Activated CD8-positive, alpha-beta T cell treated with anti-CD3 and anti-CD28 coated beads, Interleukin-2, amount 10 ng/mL, durations not matched to agents 7 days and 5 days (primary cell): ENCODE data around the gene HIP1R. TPM values are rescaled to one million over a fixed set of nuclear protein-coding genes. Genes with fewer than 3 reads are reported as not detected.
A peak's percentile ranks its signal among the peaks of the same experiment; 100 is the strongest.
"Not testable (repeated sequence)": the region's sequence is repeated elsewhere in the genome, so short reads cannot be mapped to it uniquely, and the experiment has no call there.

Experiments used
- ATAC-seq: fragments of 150-1000 bp; cut with Tn5 transposase; one replicate; pipeline ENCODE4 v1.10.0; 2021; ENCODE audit warnings: moderate library complexity
- CTCF ChIA-PET: fragments of 350-600 bp; sonication (Branson Sonifier 250); formaldehyde crosslinking; loops from one replicate; lab custom pipeline; 2021; ENCODE audit warnings: antibody characterized with exemption; lab: Charles Lee
- POLR2A ChIA-PET: fragments of 350-600 bp; sonication (Branson Sonifier 250); formaldehyde crosslinking; loops from one replicate; lab custom pipeline; 2021; ENCODE audit warnings: antibody characterized with exemption; lab: Charles Lee
- DNase-seq: peaks from one replicate; pipeline ENCODE4 v3.0.0-alpha.2; 2020
- H3K27ac Mint-ChIP-seq: one replicate; pipeline ENCODE4 v1.8.0; 2021; ENCODE audit warnings: mild to moderate bottlenecking, mixed read lengths
- H3K27me3 Mint-ChIP-seq: one replicate; pipeline ENCODE4 v1.8.0; 2021; ENCODE audit warnings: low read depth, mixed read lengths
- H3K36me3 Mint-ChIP-seq: one replicate; pipeline ENCODE4 v1.8.0; 2021; ENCODE audit warnings: low read depth, mixed read lengths
- H3K4me1 Mint-ChIP-seq: one replicate; pipeline ENCODE4 v1.8.0; 2021; ENCODE audit warnings: low read depth, mixed read lengths
- H3K4me3 Mint-ChIP-seq: one replicate; pipeline ENCODE4 v1.8.0; 2021; ENCODE audit warnings: mild to moderate bottlenecking, mixed read lengths
- H3K9me3 Mint-ChIP-seq: one replicate; pipeline ENCODE4 v1.8.0; 2022; ENCODE audit warnings: mixed read lengths; ENCODE audit not compliant: insufficient read depth
- total RNA-seq, 2 experiments: library from RNA; stranded (reverse); gene quantifications; one replicate each; pipeline ENCODE4 v1.2.3, GENCODE V29; 2021

HIP1R gene
- 10 to 100 TPM; 36.2 to 37.4 TPM for total RNA-seq

- ATAC-seq (peak; percentile 61), DNase-seq (peak; percentile 63)
- H3K4me3 Mint-ChIP-seq = peak within 1 kb of the TSS; percentile 95
- peaks cover 3% of the 10 kb centered on the region for H3K36me3 Mint-ChIP-seq
- peak within 1 kb of the TSS; percentile 93 for H3K27ac Mint-ChIP-seq
- no peaks in the 10 kb centered on the region for H3K9me3 Mint-ChIP-seq
- peaks cover 32% of the 10 kb centered on the region for H3K4me1 Mint-ChIP-seq
- CTCF ChIA-PET = interaction anchor here (0.7 to 3.5 kb wide), 8 partner anchors 16 to 401 kb away, joined by 3 to 25 read pairs (median 4); no protein-coding TSS in a partner anchor
- peaks cover 11% of the 10 kb centered on the region for H3K27me3 Mint-ChIP-seq
- POLR2A ChIA-PET = interaction anchor here (0.6 to 1.9 kb wide), 3 partner anchors 13 to 140 kb away, joined by 3 to 7 read pairs (median 3); partner anchors contain the start of gene OGFOD2
Measured at GRCh38 chr12:122834921-122835749, at the start of gene HIP1R. Gene HIP1R (plus strand): TSS chr12:122835457. CDS start chr12:122835551, 94 bp downstream.

- ChIA-PET POLR2A (no interaction called here), CTCF (no interaction called here)
- Mint-ChIP-seq H3K4me3 (no peak overlapping the region), H3K4me1 (no peaks in the 10 kb centered on the region), H3K9me3 (no peaks in the 10 kb centered on the region), H3K27ac (no peak overlapping the region), H3K36me3 (no peaks in the 10 kb centered on the region), H3K27me3 (no peaks in the 10 kb centered on the region)
- ATAC-seq = no peak
- no peak for DNase-seq
Measured at GRCh38 chr12:122785503-122785902, 49.8 kb upstream of the HIP1R start.

DNA sequence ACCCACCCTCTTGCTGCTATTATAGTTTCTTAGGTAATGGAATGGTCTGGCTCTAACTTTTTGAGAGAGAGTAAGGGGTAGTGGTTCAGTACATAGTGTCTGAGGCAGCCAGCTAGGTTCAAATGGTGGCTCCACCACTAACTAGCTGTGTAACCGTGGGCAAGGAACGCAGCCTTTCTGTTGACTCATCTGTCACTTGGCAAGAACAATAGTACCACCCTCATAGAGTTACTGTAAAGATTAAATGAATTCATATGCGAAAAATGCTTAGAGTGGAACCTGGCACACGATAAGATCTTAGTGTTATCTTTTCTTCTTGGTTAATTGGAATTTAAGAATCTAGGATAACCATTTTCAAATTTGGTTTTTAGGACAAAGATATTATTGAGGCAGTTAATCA is 46.9 kb upstream of the HIP1R start:
- no peak overlapping the region for H3K4me3 Mint-ChIP-seq

DNA sequence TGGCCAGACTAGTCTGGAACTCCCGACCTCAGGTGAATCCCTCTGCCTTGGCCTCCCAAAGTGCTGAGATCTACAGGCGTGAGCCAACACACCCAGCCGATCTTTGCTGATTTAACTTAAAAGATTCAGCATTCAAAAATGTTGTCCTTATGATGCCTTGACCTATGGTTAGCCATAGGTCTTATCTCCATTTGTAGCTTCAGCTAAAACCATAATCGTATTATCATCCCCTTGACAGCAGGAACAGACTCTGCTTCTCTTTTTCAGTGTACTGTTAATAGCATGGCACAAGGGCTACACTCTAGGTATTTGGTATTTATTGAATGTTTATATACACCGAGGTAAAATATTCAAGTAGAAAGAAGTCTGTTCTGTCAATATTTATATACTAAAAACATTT is 45.6 kb upstream of the HIP1R start:
- no peak for DNase-seq
- POLR2A ChIA-PET = no interaction called here
- no peaks in the 10 kb centered on the region for H3K9me3 Mint-ChIP-seq

More for the DNA sequence above, 46.9 kb upstream of the HIP1R start:
- POLR2A ChIA-PET = no interaction called here
- ATAC-seq (no peak), DNase-seq (no peak)
- Mint-ChIP-seq H3K36me3 (no peaks in the 10 kb centered on the region), H3K27ac (no peak overlapping the region), H3K27me3 (no peaks in the 10 kb centered on the region), H3K4me1 (no peaks in the 10 kb centered on the region), H3K9me3 (no peaks in the 10 kb centered on the region)
- CTCF ChIA-PET = no interaction called here

DNA sequence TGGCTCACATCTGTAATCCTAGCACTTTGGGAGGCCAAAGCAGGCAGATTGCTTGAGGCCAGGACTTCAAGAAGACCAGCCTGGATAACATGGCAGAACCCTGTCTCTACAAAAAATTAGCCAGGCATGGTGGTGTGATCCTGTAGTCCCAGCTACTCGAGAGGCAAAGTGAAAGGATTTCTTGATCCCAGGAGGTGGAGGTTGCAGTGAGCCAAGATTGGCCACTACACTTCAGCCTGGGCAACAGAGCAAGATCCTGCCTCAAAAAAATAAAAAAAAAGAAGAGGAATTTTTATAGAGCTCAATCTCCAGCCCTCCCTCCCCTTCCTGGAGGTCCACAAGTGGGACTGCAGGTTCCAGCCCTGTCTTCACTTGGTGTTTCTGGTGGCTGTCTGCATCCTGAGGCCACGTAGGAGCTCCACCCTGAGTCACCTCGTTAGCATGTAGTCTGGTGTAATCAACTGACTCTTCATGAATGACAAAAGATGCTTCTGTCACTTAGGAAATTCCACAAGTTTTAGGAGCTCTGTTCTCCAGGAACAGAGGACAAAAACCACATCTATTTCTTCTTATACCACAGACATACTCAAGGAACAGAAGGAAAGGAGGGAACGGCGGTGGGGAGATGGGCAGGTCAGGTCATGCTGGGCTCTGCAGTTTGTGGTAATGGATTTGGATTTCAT is 44.7 kb upstream of the HIP1R start:
- no peaks in the 10 kb centered on the region for H3K36me3 Mint-ChIP-seq
- no peaks in the 10 kb centered on the region for H3K27me3 Mint-ChIP-seq
- H3K27ac Mint-ChIP-seq = no peak overlapping the region
- DNase-seq (no peak), ATAC-seq (no peak)
- no peaks in the 10 kb centered on the region for H3K9me3 Mint-ChIP-seq
- ChIA-PET CTCF (interaction anchor here (1.3 kb wide), 1 partner anchor 159 kb away, joined by 5 read pairs; no protein-coding TSS in a partner anchor), POLR2A (no interaction called here)
- H3K4me1 Mint-ChIP-seq = no peaks in the 10 kb centered on the region
- H3K4me3 Mint-ChIP-seq = no peak overlapping the region

More for the DNA sequence above, 45.6 kb upstream of the HIP1R start:
- Mint-ChIP-seq H3K27ac (no peak overlapping the region), H3K36me3 (no peaks in the 10 kb centered on the region), H3K27me3 (no peaks in the 10 kb centered on the region), H3K4me3 (no peak overlapping the region), H3K4me1 (no peaks in the 10 kb centered on the region)
- CTCF ChIA-PET = no interaction called here
- ATAC-seq = no peak

DNA sequence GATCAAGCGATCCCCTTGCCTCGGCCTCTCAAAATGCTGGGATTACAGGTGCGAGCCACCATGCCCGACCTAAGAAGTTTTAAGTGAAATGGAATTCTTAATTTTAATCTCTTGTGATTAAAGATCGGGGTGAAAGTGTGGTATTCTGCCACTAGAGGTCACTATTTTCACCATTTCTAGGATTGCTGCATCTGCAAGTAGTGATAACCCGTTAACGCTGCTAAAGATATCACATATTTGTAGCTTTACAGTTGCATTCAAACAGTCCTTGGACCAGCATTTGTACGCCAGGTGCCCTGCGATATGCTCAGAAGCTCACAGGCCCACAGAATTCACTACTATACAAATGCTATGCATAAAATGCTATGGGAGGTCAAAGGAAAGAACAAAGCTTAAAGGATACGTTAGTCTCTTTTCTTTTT is 41.6 kb upstream of the HIP1R start:
- no peak overlapping the region for H3K4me3 Mint-ChIP-seq
- no peaks in the 10 kb centered on the region for H3K36me3 Mint-ChIP-seq
- H3K27ac Mint-ChIP-seq = no peak overlapping the region
- CTCF ChIA-PET = interaction anchor here (0.6 to 4.8 kb wide), 53 partner anchors 10 to 448 kb away, joined by 3 to 31 read pairs (median 5); partner anchors contain the start of genes ABCB9, CLIP1 and OGFOD2
- POLR2A ChIA-PET = no interaction called here
- DNase-seq (peak; percentile 41), ATAC-seq (peak; percentile 61)
- no peaks in the 10 kb centered on the region for H3K27me3 Mint-ChIP-seq
- no peaks in the 10 kb centered on the region for H3K4me1 Mint-ChIP-seq
- no peaks in the 10 kb centered on the region for H3K9me3 Mint-ChIP-seq

DNA sequence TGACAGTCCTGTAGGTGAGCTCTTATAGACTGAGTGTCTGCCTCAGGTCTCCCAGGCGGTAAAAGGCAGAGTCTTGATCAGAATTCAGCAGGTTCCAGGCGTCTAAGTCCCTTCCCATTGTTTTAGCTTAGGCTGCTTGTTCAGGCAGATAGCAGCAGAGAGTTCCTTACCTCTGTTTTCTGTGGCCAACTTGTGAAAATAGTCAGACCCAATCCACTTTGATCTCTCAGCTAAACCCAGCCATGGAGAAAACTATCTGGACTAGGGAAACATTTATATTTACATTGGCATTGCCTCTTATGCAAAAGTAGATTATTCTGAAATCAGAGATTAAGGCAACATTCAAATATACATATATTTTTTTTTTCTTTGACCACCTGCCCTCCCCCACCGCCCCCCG is 39.5 kb upstream of the HIP1R start:
- CTCF ChIA-PET = interaction anchor here (0.7 to 4.8 kb wide), 4 partner anchors 23 to 171 kb away, joined by 3 to 23 read pairs (median 4); no protein-coding TSS in a partner anchor
- Mint-ChIP-seq H3K9me3 (no peaks in the 10 kb centered on the region), H3K27me3 (no peaks in the 10 kb centered on the region), H3K27ac (no peak overlapping the region), H3K4me1 (peaks cover 3% of the 10 kb centered on the region), H3K4me3 (no peak overlapping the region), H3K36me3 (no peaks in the 10 kb centered on the region)
- POLR2A ChIA-PET = no interaction called here
- ATAC-seq (no peak), DNase-seq (no peak)

DNA sequence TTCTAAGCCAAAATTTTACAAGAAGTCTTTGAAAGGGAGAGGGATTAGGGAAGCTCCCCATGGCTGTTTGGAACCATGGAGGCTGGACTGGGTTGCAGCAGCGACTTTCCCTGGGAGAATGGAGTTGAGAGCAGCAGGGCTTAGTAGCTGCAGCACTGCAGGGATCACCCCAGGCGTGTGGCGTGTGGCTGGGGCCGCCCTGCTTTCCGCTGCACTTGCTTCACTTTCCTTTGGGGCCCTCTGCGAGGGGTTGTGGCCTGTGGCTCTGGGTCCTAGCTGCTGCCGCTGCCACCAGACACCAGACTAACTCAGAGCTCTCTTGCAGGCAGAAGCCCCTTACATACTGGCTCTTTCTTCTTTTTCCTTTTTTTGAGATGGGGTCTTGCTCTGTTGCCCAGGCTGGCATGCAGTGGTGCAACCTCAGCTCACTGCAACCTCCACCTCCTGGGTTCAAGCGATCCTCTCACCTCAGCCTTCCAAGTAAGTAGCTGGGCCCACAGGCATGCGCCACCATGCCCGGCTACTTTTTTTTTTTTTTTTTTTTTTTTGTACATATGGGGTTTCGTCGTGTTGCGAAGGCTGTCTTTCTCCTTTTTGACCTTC is 35.5 kb upstream of the HIP1R start:
- Mint-ChIP-seq H3K27ac (no peak overlapping the region), H3K4me1 (peaks cover 3% of the 10 kb centered on the region), H3K9me3 (no peaks in the 10 kb centered on the region), H3K36me3 (no peaks in the 10 kb centered on the region), H3K27me3 (no peaks in the 10 kb centered on the region), H3K4me3 (no peak overlapping the region)
- ATAC-seq = peak; percentile 65
- ChIA-PET POLR2A (no interaction called here), CTCF (interaction anchor here (1.0 kb wide), 1 partner anchor 71 kb away, joined by 3 read pairs; no protein-coding TSS in a partner anchor)
- peak; percentile 40 for DNase-seq

- ATAC-seq (no peak), DNase-seq (no peak)
- H3K27me3 Mint-ChIP-seq = no peaks in the 10 kb centered on the region
- ChIA-PET CTCF (interaction anchor here (1.0 to 3.2 kb wide), 3 partner anchors 10 to 149 kb away, joined by 4 to 23 read pairs (median 5); no protein-coding TSS in a partner anchor), POLR2A (no interaction called here)
- no peak overlapping the region for H3K27ac Mint-ChIP-seq
- peaks cover 7% of the 10 kb centered on the region for H3K4me1 Mint-ChIP-seq
- no peaks in the 10 kb centered on the region for H3K9me3 Mint-ChIP-seq
- no peak overlapping the region for H3K4me3 Mint-ChIP-seq
- H3K36me3 Mint-ChIP-seq = no peaks in the 10 kb centered on the region
Measured at GRCh38 chr12:122803937-122804336, 31.3 kb upstream of the HIP1R start.

DNA sequence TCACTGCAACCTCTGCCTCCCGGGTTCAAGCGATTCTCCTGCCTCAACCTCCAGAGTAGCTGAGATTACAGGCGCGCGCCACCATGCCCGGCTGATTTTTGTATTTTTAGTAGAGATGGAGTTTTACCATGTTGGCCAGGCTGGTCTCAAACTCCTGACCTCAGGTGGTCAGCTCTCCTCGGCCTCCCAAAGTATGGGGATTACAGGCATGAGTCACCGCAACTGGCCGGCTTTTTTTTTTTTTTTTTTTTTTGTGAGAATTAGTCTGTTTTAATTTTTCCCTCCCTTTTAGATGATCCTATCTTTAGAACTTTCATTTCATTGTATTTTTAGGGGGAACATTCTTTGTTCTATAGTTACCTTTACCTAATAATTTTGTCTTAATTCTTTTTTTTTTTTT is 30.3 kb upstream of the HIP1R start:
- not testable (repeated sequence) for H3K4me1 Mint-ChIP-seq, DNase-seq, H3K4me3 Mint-ChIP-seq, ATAC-seq, H3K36me3 Mint-ChIP-seq, H3K27ac Mint-ChIP-seq, H3K9me3 Mint-ChIP-seq, H3K27me3 Mint-ChIP-seq
- ChIA-PET CTCF (interaction anchor here (3.2 kb wide), 1 partner anchor 11 kb away, joined by 23 read pairs; no protein-coding TSS in a partner anchor), POLR2A (interaction anchor here (0.8 kb wide), 1 partner anchor 14 kb away, joined by 3 read pairs; no protein-coding TSS in a partner anchor)

DNA sequence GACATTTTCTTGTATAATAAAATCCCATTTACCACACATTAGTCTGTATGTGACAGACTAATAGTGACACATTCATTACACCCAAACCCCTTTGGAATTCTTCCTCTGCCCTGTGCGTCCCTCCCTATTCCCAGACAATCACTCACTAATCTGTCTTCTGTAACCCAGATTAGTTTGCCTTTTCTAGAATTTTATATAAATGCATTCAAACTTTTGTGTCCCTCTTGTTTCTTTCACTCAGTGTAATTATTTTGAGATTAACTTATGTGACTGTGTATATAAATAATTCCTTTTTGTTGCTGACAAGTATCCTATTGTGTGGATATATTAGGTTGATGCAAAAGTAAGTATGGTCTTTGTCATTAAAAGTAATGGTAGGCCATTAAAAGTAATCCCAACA is 27.6 kb upstream of the HIP1R start:
- H3K36me3 Mint-ChIP-seq = no peaks in the 10 kb centered on the region
- CTCF ChIA-PET = interaction anchor here (1.0 to 1.6 kb wide), 3 partner anchors 14 to 53 kb away, joined by 3 to 12 read pairs (median 4); no protein-coding TSS in a partner anchor
- ATAC-seq (no peak), DNase-seq (no peak)
- H3K4me3 Mint-ChIP-seq = no peak overlapping the region
- H3K27me3 Mint-ChIP-seq = no peaks in the 10 kb centered on the region
- H3K9me3 Mint-ChIP-seq = no peaks in the 10 kb centered on the region
- H3K4me1 Mint-ChIP-seq = peaks cover 5% of the 10 kb centered on the region
- no peak overlapping the region for H3K27ac Mint-ChIP-seq
- POLR2A ChIA-PET = no interaction called here
